Bone marrow (tissue), 2 donors: ENCODE measurements around the gene SPDEF.

Source experiments
- DNase-seq, 2 donors: peaks; one replicate each; lab custom pipeline; 2025; lab: John Stamatoyannopoulos, UW

The SPDEF gene

GRCh38 chr6:34527751-34528670 lies 28.1 kb downstream of the SPDEF start:
- DNase-seq: no peak

DNA sequence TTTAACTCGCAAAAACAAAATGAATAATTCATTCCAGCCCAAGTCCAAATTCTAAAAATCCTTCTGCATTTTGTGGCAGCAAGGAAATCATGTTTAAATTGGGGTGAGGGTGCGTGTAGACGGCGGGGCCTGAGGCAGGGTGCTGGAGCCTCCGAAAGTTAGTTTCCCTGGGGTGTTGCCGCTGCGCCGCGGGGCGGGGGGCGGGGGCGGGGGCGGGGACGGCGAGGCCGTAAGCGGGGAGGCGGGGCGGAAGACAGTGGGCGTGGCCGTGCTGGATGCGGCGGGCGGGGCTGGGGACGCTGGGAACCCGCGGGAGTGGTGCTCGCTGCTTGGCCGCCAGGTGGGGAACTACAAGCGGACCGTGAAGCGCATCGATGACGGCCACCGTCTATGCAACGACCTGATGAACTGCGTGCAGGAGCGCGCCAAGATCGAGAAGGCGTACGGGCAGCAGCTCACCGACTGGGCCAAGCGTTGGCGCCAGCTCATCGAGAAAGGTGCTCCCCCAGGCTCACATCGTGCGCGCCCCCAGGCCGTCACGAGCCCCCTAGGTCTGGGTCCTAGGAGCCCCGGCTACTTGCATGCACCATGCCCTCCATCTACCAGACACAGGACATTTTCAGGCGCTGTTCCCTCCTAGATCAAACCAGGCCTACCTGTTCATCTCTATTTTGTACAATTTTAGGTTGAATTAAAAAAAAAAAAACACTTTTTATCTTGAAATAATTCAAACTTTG lies 29.0 kb downstream of the SPDEF start:
- peak; percentile 80 to 88 for DNase-seq

DNA sequence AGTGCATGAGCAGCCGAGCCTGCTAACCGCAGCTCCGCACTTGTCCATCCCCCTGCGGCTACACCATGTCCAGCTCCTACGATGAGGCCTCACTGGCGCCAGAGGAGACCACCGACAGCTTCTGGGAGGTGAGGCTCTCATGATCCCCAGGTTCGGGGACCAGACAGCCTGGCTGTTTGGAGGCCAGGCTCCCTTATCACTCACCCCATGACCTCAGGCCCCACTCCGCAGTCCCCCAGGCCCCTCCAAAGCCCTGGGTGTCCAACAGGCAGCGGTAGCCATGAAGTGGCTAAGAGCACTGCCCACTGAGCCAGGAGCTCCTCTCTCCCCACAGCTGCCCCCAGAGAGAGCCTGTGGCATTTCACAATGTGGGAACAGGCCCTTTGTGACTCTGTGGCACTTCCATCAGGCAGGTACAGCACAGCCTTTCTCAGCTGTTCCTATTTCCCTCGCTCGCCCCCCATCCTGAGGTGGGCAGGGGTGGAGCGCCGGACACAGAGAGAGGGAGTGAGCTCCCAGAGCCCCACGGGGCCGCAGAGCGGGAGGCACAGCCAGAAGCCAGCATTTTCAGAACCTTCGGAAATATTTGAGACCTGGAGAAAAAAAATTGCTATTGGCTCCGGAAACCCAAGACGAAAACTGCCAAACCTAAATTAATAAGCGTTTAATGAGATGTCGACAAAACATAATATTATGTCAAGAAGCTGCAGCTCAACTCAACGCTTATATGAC lies 29.7 kb downstream of the SPDEF start:
- no peak for DNase-seq

- no peak for DNase-seq
Observed at GRCh38 chr6:34525431-34526175, 30.5 kb downstream of the SPDEF start.

DNA sequence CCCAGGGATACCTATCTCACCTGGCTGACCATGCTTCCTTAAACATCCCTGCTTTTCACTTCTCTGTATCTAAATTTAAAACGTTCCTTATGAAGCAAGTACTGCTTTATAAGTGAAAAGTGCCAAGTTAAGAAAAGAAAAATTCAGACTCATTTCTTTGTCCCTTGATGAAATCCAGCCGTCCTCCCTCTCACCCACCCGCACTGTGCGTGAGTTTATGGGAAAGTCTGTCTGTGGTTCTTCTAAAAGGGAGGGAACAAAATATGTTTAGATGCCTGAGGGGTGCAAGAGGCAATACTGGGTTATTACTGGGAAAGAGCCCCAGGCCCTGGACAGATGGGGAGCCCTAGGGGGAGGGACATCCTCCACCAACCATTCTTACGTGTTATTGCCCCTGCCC lies 31.2 kb downstream of the SPDEF start:
- no peak for DNase-seq

DNA sequence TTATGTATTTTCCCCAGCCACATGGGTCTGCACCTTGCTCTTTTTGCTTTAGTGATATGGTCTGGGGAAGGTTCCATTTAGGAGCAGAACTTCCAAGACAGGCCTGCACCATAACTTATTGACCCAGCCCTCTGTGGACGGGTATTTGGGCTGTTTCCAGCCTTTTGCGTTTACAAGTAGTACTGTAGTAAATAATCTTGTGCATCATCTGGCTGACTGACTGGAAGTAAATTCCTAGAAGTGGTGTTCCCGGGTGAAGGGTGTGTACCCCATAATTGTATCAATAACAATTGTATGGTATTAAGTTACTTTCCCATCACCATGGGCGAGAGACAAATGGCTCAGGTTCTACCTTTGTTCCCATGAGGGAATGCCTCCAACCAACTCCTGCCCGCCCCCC lies 31.6 kb downstream of the SPDEF start:
- DNase-seq: no peak

GRCh38 chr6:34523441-34524206 lies 32.5 kb downstream of the SPDEF start:
- DNase-seq: no peak

GRCh38 chr6:34522761-34523160 lies 33.4 kb downstream of the SPDEF start:
- DNase-seq: no peak

GRCh38 chr6:34521463-34522285 lies 34.5 kb downstream of the SPDEF start:
- DNase-seq: peak in 1 of 2 donors; percentile 44

GRCh38 chr6:34520645-34521462 lies 35.3 kb downstream of the SPDEF start:
- no peak for DNase-seq

DNA sequence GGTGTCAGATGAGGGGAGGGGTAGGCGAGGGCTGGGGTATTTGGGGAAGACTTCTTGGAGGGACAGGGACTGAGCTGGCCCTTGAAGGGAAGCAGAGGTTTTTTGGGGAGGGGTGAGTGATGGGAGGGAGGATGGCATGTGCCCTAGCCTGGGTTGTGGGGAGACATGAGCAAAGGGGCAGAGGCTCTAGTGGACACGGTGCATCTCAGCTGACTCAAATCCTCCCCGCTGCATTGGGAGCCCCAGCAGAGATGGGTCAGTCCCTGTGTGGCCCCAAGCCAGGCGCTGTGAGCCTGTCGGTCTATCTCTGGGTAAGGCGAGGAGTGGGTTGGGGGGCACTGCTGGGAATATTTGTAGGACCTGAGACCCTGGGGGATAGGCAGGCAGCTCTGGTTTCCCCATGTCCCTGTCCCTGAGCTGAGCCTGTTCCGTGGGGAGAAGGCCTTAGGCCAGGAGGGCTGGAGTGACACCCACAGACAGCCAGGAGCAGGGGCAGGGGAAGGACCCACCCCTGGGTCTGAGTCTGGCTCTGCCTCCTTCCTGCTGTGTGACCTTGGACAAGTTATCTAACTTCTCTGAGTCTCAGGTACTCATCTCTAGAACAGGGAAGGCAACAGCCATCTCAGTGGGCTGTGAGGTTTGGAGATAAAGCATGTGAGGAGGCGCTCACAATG lies 36.0 kb downstream of the SPDEF start:
- DNase-seq: no peak

- DNase-seq: no peak
Observed at GRCh38 chr6:34518669-34519365, 37.3 kb downstream of the SPDEF start.

DNA sequence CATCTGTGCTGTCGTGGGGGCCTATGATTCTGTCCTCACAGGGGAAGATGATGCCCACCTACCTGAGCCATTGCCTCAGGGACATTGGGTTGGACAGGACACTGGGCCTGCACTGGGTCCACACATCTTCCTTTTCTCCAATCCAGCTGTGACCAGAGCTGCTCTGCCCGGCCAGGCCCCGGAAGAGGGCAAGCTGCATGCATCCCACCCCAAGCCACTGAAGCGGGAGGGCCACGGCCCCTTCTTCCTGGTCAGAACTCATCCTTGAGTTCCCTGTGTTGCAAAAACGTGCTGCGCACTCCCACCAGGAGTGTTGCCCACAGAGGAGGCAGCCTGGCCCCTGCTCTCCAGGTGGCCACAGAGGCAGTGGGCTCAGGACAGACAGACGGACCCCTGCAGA lies 38.2 kb downstream of the SPDEF start:
- DNase-seq: no peak

GRCh38 chr6:34517461-34517881 lies 38.7 kb downstream of the SPDEF start:
- no peak for DNase-seq

DNA sequence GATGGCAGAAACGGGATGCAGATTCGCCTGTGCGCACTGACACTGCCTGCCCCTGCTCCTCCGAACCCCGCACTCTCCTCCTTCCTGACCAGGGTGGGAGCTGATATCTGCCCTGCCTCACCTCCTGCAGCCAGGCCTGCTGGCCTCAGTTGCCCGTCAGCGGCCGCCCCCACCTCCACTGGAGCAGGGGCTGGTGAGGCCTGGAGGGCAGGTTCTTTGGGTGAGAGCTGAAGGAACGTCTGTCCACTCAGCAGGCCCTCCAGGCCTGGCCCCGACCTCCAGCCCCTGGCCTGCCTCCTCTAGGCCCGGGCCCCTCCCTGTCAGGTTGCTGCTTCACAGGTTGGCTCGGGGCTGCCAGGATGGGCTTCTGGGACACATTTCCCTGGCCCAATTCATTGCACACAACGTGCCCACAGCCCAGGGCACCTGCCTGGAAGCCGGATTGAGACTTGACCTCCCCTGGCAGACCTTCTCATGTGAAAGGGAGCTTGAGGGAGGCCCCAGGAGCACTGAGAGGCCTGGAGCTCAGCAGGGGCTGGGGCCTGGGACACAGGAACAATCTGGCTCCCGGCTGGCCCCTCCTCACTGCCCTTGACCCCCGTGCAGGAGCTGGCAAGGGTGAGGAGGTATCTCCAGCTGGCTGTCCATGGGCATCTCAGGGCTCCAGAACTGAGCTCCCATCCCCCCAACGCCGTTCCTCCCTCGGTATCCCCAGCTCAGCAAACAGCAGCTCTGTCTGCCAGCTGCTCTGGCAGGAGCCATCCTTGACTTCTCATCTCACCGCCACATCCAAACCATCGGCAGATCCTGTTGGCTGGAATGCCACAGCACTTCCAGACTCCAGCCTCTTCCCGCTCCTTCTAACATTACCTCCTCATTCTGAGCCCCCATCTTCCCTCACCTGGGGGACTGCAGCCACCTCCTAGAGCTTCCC lies 39.5 kb downstream of the SPDEF start:
- no peak for DNase-seq

DNA sequence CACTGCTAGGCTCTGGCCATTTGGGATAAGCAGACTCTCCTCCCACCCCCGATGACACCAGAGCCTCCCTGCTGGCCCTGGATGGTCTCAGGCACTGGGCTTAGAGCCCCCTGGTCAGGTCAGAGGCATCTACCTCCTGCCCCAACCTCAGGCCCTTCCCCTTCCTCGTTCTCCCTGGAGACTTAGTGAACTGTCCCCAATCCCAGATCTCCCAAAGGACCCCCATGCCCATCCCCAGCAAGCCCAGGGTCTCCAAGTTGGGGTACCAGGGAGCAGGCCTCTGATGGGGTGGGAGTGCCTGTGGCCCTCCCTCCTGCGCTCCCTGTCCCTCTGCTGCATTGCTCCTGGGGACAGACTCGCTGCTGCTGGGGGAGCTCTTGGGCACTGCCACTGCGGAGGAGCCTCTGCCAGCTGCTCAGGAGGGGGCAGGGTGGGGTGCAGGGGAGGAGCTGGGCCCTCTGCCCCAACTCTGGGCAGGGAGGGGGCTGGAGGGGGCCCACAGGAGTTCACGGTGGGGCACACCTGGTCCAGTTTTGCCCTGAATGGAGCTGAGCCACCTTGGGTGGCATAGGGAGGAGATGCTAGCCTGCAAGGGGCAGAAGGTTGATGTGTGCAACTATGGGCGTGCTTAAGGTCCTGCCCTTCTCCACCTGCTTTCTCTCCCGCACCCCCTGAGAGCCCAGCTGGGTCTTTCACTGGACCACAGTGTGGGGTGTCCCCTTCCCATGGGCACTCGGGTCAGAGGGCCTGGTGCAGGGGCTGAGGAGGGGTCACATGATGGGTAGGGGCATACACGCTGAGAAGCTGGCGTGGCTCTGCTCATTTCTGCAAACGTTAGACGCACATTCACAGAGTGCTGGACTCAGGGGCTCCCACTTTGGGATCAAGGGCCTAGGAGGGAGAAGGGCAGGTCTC lies 40.4 kb downstream of the SPDEF start:
- DNase-seq: no peak
